Retina (tissue), 1 donor: ENCODE measurements around the gene ZNF260.
A peak's percentile ranks its signal among the peaks of the same experiment; 100 is the strongest.

ENCODE experiments used
- DNase-seq: peaks from one replicate; pipeline ENCODE4 v3.0.0-alpha.2; 2016

ZNF260 gene

GRCh38 chr19:36489118-36489919 lies 38.8 kb downstream of the ZNF260 start, which contains the start of gene ZNF566:
TSS of gene ZNF566 (minus strand) at chr19:36489561. CDS start at chr19:36476557, 13,004 bp downstream.
- peak; percentile 100 for DNase-seq

DNA sequence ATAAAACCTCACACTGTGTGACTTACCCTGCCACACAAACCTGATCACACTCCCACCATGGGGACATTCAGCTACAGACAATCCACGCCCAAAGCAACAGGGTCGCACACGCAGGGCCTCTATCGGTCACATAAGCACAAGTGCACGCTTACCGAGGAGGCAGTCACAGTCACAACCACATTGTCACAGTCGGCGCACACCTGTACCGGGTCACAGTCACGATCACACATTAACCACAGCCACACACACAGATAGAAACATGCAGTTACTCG lies 39.3 kb downstream of the ZNF260 start:
- no peak for DNase-seq

- no peak for DNase-seq
These were observed 39.8 kb downstream of the ZNF260 start for GRCh38 chr19:36488118-36488845.

DNA sequence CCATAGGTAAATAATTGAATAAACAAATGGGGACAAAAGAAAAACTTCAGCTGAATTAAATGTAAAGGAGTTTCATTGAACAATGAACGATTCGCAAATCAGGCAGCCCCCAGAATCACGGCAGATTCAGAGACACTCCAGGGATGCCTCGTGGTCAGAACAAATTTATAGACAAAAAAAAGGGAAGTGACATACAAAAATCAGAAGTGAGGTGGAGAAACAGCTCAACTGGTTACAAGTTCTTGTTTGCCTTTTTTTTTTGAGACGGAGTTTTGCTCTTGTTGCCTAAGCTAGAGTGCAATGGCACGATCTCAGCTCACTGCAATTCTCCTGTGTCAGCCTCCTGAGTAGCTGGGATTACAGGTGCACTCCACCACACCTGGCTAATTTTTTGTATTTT lies 44.4 kb downstream of the ZNF260 start:
- no peak for DNase-seq

DNA sequence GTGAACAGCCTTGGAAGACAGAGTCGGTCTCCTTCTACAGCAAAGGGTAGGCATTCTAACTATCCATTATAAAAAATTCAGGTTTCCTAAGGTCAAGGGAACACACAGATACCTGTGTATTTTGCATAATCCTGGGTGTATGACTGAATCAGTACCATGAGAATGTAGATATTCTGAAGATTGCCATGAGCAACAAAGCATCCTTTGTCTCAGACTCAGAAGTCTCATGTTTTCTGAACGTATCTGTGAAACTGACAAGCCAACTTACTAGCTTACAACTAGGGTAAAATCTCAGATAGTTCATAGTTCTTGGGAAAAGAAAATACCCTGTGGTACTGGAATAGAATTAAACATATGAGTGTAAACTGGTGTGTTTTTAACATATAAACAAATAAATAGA lies 45.2 kb downstream of the ZNF260 start:
- no peak for DNase-seq
